MM.1S (cell line): ENCODE measurements around the gene UFSP2.
A peak's percentile ranks its signal among the peaks of the same experiment; 100 is the strongest.

ENCODE experiments used
- DNase-seq: peaks from one replicate; pipeline ENCODE4 v3.0.0-alpha.2; 2015
- H2AFZ ChIP-seq: fragments of 300-600 bp; sonication (generic); 2 replicates; pipeline ENCODE4 v1.6.0; 2016; ENCODE audit warnings: antibody characterized with exemption, low read length
- H3F3A ChIP-seq: fragments of 300-600 bp; sonication (generic); 2 replicates; pipeline ENCODE4 v1.6.1; 2016; ENCODE audit warnings: mild to moderate bottlenecking, antibody characterized with exemption, low read length, moderate library complexity, mixed read lengths; ENCODE audit not compliant: insufficient read depth
- H3K27ac ChIP-seq: fragments of 300-600 bp; sonication (generic); 2 replicates; pipeline ENCODE4 v1.5.1; 2016; ENCODE audit warnings: mild to moderate bottlenecking, low read length
- H3K27me3 ChIP-seq: fragments of 300-600 bp; sonication (generic); replicated peaks from 2 replicates; pipeline ENCODE4 v1.6.0; 2016; ENCODE audit warnings: low read length; ENCODE audit not compliant: insufficient read depth
- H3K36me3 ChIP-seq: fragments of 300-600 bp; sonication (generic); replicated peaks from 2 replicates; pipeline ENCODE4 v1.6.1; 2016; ENCODE audit warnings: mild to moderate bottlenecking, low read length, mixed read lengths; ENCODE audit not compliant: insufficient read depth
- H3K4me1 ChIP-seq: fragments of 300-600 bp; sonication (generic); 2 replicates; pipeline ENCODE4 v1.6.1; 2016; ENCODE audit warnings: low read length, mixed read lengths
- H3K4me2 ChIP-seq: fragments of 300-600 bp; sonication (generic); 2 replicates; pipeline ENCODE4 v1.6.0; 2016; ENCODE audit warnings: low read depth, low read length
- H3K4me3 ChIP-seq: fragments of 300-600 bp; sonication (generic); 2 replicates; pipeline ENCODE4 v1.5.1; 2016; ENCODE audit warnings: low read length, mixed read lengths
- H3K79me2 ChIP-seq: fragments of 300-600 bp; sonication (generic); 2 replicates; pipeline ENCODE4 v1.6.1; 2016; ENCODE audit warnings: mixed run types, low read length, mixed read lengths
- H3K9ac ChIP-seq: fragments of 300-600 bp; sonication (generic); 2 replicates; pipeline ENCODE4 v1.6.1; 2016; ENCODE audit warnings: low read length, mixed read lengths
- H3K9me2 ChIP-seq: fragments of 300-600 bp; sonication (generic); replicated peaks from 2 replicates; pipeline ENCODE4 v1.6.1; 2016; ENCODE audit warnings: mild to moderate bottlenecking, low read length, mixed read lengths; ENCODE audit not compliant: insufficient read depth
- H3K9me3 ChIP-seq: fragments of 300-600 bp; sonication (generic); replicated peaks from 2 replicates; pipeline ENCODE4 v1.6.1; 2016; ENCODE audit warnings: mild to moderate bottlenecking, low read length, mixed read lengths; ENCODE audit not compliant: insufficient read depth
- H4K20me1 ChIP-seq: fragments of 300-600 bp; sonication (generic); 2 replicates; pipeline ENCODE4 v1.6.1; 2016; ENCODE audit warnings: mild to moderate bottlenecking, low read length, moderate library complexity, mixed read lengths; ENCODE audit not compliant: insufficient read depth
- EZH2 ChIP-seq: fragments of 300-600 bp; sonication (generic); optimal IDR thresholded peaks from 2 replicates; pipeline ENCODE3; 2017; ENCODE audit warnings: low read depth, mild to moderate bottlenecking, antibody characterized with exemption, low read length, mixed read lengths
- EZH2phosphoT487 ChIP-seq: fragments of 300-600 bp; sonication (generic); IDR thresholded peaks from 2 replicates; pipeline ENCODE4 v1.6.1; 2018; ENCODE audit warnings: antibody characterized with exemption, low read length
- TF ChIP-seq, protein P1 (sequence below): fragments of 300-600 bp; sonication (generic); IDR thresholded peaks from 2 replicates; pipeline ENCODE4 v1.5.1; 2016; ENCODE audit warnings: antibody characterized with exemption, low read length, mixed read lengths

UFSP2 gene

DNA sequence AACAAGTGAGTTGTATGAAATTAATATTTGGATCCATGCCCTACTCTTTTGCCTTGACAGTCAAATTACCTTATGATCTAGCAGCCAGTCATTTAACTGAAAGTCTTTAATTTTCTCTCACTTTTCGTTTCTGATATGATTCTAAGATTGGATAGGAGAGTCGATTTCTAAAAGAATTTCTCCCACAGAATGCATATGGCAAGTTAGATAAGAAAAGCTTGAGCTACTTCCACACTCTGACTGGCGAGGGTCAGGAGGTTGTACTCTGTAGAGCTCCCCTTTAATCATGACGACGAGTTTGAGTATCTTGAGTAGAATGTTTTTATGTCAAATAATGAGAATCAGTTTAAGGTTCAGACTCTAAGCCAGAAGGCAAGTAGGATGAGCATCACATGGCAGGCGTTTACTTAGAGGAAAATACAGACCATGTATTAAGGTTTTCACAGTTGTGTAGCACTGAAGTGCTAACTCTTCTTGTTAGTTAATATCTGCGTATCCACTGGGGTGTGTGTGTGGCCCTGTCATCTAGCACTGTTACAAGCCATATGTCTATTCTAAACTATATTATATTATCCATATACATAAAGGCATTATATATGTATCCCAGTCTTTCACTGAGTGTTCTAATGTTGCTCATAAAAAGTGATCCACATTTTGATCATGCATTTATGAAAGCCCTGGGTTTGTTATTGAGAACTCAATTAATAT, 67.9 kb downstream of the UFSP2 start:
- H3K4me3 ChIP-seq = no peak overlapping the region
- H3K9ac ChIP-seq = no peak overlapping the region
- H3K36me3 ChIP-seq = peaks cover 10% of the 10 kb centered on the region; the same call in 1 of the 2 replicates
- no peak overlapping the region for H3K4me2 ChIP-seq
- no peaks in the 10 kb centered on the region for H3K9me2 ChIP-seq
- H3K79me2 ChIP-seq = 0 out of 2 replicates have a peak, but pooled peaks cover 4% of the 10 kb centered on the region
- no peak for DNase-seq
- H3K27ac ChIP-seq = no peak overlapping the region
- TF ChIP-seq EZH2 = no peak
- TF ChIP-seq, protein P1, sequence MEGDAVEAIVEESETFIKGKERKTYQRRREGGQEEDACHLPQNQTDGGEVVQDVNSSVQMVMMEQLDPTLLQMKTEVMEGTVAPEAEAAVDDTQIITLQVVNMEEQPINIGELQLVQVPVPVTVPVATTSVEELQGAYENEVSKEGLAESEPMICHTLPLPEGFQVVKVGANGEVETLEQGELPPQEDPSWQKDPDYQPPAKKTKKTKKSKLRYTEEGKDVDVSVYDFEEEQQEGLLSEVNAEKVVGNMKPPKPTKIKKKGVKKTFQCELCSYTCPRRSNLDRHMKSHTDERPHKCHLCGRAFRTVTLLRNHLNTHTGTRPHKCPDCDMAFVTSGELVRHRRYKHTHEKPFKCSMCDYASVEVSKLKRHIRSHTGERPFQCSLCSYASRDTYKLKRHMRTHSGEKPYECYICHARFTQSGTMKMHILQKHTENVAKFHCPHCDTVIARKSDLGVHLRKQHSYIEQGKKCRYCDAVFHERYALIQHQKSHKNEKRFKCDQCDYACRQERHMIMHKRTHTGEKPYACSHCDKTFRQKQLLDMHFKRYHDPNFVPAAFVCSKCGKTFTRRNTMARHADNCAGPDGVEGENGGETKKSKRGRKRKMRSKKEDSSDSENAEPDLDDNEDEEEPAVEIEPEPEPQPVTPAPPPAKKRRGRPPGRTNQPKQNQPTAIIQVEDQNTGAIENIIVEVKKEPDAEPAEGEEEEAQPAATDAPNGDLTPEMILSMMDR = no peak
- TF ChIP-seq EZH2phosphoT487 = no peak
- H3K9me3 ChIP-seq = no peaks in the 10 kb centered on the region
- H2AFZ ChIP-seq = no peak overlapping the region
- no peaks in the 10 kb centered on the region for H4K20me1 ChIP-seq
- H3K27me3 ChIP-seq = no peaks in the 10 kb centered on the region
- peaks cover 30% of the 10 kb centered on the region for H3K4me1 ChIP-seq
- peaks cover 22% of the 10 kb centered on the region for H3F3A ChIP-seq

DNA sequence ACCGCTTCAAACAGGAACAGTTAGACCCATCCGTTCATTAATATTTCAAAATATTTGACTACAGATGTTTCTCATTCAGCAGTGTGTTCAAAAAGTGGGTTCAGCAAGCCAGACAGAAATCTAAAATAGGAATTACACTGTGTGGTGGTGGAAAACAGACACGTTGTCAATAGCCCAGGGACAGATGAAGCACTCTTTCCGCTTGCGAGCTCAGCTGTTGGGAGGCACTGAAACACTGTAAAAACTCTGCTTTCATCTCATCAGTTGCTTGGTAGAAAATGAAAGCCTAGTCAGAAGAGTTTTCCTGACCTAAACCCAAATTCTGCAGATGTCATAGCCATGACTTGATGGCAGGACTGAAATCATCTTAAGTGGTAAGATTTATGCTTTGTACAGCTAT, 68.6 kb downstream of the UFSP2 start:
- TF ChIP-seq, protein P1 = no peak
- no peak for TF ChIP-seq EZH2phosphoT487
- no peak for TF ChIP-seq EZH2
- H3K36me3 ChIP-seq = peaks cover 10% of the 10 kb centered on the region; the same call in 1 of the 2 replicates
- H3K27ac ChIP-seq = no peak overlapping the region
- H3F3A ChIP-seq = peaks cover 24% of the 10 kb centered on the region
- H3K9ac ChIP-seq = no peak overlapping the region
- H3K4me3 ChIP-seq = no peak overlapping the region
- H3K4me1 ChIP-seq = peaks cover 32% of the 10 kb centered on the region
- no peak for DNase-seq
- no peaks in the 10 kb centered on the region for H3K9me3 ChIP-seq
- H3K4me2 ChIP-seq = no peak overlapping the region
- 0 out of 2 replicates have a peak, but pooled peaks cover 4% of the 10 kb centered on the region for H3K79me2 ChIP-seq
- no peaks in the 10 kb centered on the region for H4K20me1 ChIP-seq
- H3K27me3 ChIP-seq = no peaks in the 10 kb centered on the region
- H2AFZ ChIP-seq = no peak overlapping the region
- no peaks in the 10 kb centered on the region for H3K9me2 ChIP-seq

DNA sequence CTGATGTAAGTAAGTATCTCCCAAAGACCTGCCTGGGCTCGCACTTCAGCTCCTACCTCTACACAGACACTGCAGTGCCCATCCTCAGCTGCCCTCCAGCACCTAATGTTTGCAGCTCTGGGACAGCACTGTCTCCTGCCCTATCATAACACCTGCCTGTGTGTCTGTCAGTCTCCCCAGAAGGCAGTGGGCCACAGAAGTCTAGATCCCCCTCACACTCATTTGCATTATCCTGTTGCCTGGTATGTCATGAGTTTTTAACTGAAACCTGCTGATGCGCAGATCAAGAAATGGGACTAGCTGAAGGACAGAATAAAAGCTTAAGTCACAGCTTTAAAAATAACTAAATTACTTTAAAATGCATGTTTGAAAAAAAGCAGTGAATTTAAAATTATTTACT, 73.0 kb downstream of the UFSP2 start:
- H4K20me1 ChIP-seq = no peaks in the 10 kb centered on the region
- peak overlapping the region; percentile 93 for H3K27ac ChIP-seq
- no peak overlapping the region for H2AFZ ChIP-seq
- H3K4me2 ChIP-seq = peak overlapping the region; percentile 69
- H3F3A ChIP-seq = peaks cover 21% of the 10 kb centered on the region
- peak; percentile 89 for DNase-seq
- H3K4me1 ChIP-seq = peaks cover 28% of the 10 kb centered on the region
- TF ChIP-seq EZH2 (no peak), EZH2phosphoT487 (no peak)
- TF ChIP-seq, protein P1 = no peak
- peak overlapping the region; percentile 77 for H3K9ac ChIP-seq
- H3K36me3 ChIP-seq = peaks cover 20% of the 10 kb centered on the region
- H3K4me3 ChIP-seq = peak overlapping the region; percentile 25; the same call in 1 of the 2 replicates
- no peaks in the 10 kb centered on the region for H3K9me2 ChIP-seq
- H3K9me3 ChIP-seq = no peaks in the 10 kb centered on the region
- no peaks in the 10 kb centered on the region for H3K27me3 ChIP-seq
- 0 out of 2 replicates have a peak, but pooled peaks cover 4% of the 10 kb centered on the region for H3K79me2 ChIP-seq
